ENCODE data around the gene OR9Q1. TPM values are rescaled to one million over a fixed set of nuclear protein-coding genes. Genes with fewer than 3 reads are reported as not detected.

Gene OR9Q1, protein sequence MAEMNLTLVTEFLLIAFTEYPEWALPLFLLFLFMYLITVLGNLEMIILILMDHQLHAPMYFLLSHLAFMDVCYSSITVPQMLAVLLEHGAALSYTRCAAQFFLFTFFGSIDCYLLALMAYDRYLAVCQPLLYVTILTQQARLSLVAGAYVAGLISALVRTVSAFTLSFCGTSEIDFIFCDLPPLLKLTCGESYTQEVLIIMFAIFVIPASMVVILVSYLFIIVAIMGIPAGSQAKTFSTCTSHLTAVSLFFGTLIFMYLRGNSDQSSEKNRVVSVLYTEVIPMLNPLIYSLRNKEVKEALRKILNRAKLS
- total RNA-seq (not detected), polyA plus RNA-seq (not detected)

GRCh38 chr11:58023435-58023931 is at the start of gene OR9Q1:
TSS of gene OR9Q1 (plus strand) at chr11:58023881. CDS start at chr11:58179445, 155,564 bp downstream.
- 60% methylated on average over 5 of the region's 5 CpGs for WGBS

More at GRCh38 chr11:58023435-58023931, at the start of gene OR9Q1:
- H3K4me3 ChIP-seq (ENCODE audit: low read depth in 1 of 3, low read length in 3 of 3): no peak within 1 kb of the TSS
- H3K36me3 ChIP-seq (ENCODE audit: control insufficient read depth in 4 of 4, insufficient read depth in 3 of 4, low read depth in 1 of 4, low read length in 3 of 4): no peaks in the 10 kb centered on the region
- no peaks in the 10 kb centered on the region for H3K9me3 ChIP-seq (ENCODE audit: control insufficient read depth in 4 of 4, low read length in 3 of 4)
- no peak for DNase-seq (ENCODE audit: low spot score)
- H3K9ac ChIP-seq (ENCODE audit: low read depth in 1 of 2, low read length in 2 of 2): no peak within 1 kb of the TSS
- H3K4me1 ChIP-seq (ENCODE audit: control insufficient read depth in 4 of 4, insufficient read depth in 4 of 4, low read length in 3 of 4): peaks cover 0 to 1% (median 0%) of the 10 kb centered on the region in 4 donors
- H3K27ac ChIP-seq (ENCODE audit: low read depth in 1 of 2, low read length in 2 of 2): peak within 1 kb of the TSS; percentile 23 to 62
- TF ChIP-seq YY1 (IDR thresholded peaks at IDR 0.05) (no peak), JUND (IDR thresholded peaks at IDR 0.05) (no peak), SP1 (IDR thresholded peaks at IDR 0.05) (no peak), REST (IDR thresholded peaks at IDR 0.05) (no peak), RAD21 (IDR thresholded peaks at IDR 0.05) (no peak), HNF4A (conservative IDR thresholded peaks at IDR 0.05) (no peak), EGR1 (IDR thresholded peaks at IDR 0.05; ENCODE audit: low read depth in 2 of 2) (no peak), RXRA (IDR thresholded peaks at IDR 0.05) (no peak), TAF1 (conservative IDR thresholded peaks at IDR 0.05) (no peak), HNF4G (IDR thresholded peaks at IDR 0.05) (no peak)
- TF ChIP-seq, protein P1, sequence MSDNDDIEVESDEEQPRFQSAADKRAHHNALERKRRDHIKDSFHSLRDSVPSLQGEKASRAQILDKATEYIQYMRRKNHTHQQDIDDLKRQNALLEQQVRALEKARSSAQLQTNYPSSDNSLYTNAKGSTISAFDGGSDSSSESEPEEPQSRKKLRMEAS (IDR thresholded peaks at IDR 0.05): no peak
- TF ChIP-seq, protein P2, sequence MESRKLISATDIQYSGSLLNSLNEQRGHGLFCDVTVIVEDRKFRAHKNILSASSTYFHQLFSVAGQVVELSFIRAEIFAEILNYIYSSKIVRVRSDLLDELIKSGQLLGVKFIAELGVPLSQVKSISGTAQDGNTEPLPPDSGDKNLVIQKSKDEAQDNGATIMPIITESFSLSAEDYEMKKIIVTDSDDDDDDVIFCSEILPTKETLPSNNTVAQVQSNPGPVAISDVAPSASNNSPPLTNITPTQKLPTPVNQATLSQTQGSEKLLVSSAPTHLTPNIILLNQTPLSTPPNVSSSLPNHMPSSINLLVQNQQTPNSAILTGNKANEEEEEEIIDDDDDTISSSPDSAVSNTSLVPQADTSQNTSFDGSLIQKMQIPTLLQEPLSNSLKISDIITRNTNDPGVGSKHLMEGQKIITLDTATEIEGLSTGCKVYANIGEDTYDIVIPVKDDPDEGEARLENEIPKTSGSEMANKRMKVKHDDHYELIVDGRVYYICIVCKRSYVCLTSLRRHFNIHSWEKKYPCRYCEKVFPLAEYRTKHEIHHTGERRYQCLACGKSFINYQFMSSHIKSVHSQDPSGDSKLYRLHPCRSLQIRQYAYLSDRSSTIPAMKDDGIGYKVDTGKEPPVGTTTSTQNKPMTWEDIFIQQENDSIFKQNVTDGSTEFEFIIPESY (IDR thresholded peaks at IDR 0.05): no peak
- TF ChIP-seq, protein P3, sequence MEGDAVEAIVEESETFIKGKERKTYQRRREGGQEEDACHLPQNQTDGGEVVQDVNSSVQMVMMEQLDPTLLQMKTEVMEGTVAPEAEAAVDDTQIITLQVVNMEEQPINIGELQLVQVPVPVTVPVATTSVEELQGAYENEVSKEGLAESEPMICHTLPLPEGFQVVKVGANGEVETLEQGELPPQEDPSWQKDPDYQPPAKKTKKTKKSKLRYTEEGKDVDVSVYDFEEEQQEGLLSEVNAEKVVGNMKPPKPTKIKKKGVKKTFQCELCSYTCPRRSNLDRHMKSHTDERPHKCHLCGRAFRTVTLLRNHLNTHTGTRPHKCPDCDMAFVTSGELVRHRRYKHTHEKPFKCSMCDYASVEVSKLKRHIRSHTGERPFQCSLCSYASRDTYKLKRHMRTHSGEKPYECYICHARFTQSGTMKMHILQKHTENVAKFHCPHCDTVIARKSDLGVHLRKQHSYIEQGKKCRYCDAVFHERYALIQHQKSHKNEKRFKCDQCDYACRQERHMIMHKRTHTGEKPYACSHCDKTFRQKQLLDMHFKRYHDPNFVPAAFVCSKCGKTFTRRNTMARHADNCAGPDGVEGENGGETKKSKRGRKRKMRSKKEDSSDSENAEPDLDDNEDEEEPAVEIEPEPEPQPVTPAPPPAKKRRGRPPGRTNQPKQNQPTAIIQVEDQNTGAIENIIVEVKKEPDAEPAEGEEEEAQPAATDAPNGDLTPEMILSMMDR (IDR thresholded peaks at IDR 0.05; ENCODE audit: low read depth, low read length, missing input control): no peak
- H3K27me3 ChIP-seq (ENCODE audit: control insufficient read depth in 4 of 4, insufficient read depth in 4 of 4, low read length in 3 of 4): no peaks in the 10 kb centered on the region
